Measurements from ENCODE around the gene ADAM8. TPM values are rescaled to one million over a fixed set of nuclear protein-coding genes. Genes with fewer than 3 reads are reported as not detected.
"Not testable (repeated sequence)": the region's sequence is repeated elsewhere in the genome, so short reads cannot be mapped to it uniquely, and the experiment has no call there.

Gene ADAM8
- 290 and 302 TPM in 2 replicates for total RNA-seq

- intact Hi-C loops (cut with micrococcal nuclease) = loop anchor here (1.0 to 10.0 kb wide), 3 partner anchors 97 to 312 kb away; partner anchors contain the start of gene ECHS1
These were observed at the start of gene ADAM8 for GRCh38 chr10:133276435-133277201. Gene ADAM8, minus strand, starts transcription at chr10:133276868. Its CDS starts 51 bp downstream, at chr10:133276817.

- intact Hi-C loops (cut with micrococcal nuclease) = no loop called here
These were observed 49.5 kb upstream of the ADAM8 start for GRCh38 chr10:133326223-133326551.

GRCh38 chr10:133325440-133326222 is 49.0 kb upstream of the ADAM8 start:
- intact Hi-C loops (cut with micrococcal nuclease) = no loop called here

- intact Hi-C loops (cut with micrococcal nuclease) = no loop called here
These were observed 48.2 kb upstream of the ADAM8 start for GRCh38 chr10:133324857-133325260.

GRCh38 chr10:133324198-133324792 is 47.6 kb upstream of the ADAM8 start:
- intact Hi-C loops (cut with micrococcal nuclease) = no loop called here

GRCh38 chr10:133322064-133322709 is 45.5 kb upstream of the ADAM8 start:
- intact Hi-C loops (cut with micrococcal nuclease) = not testable (repeated sequence)

- intact Hi-C loops (cut with micrococcal nuclease) = not testable (repeated sequence)
These were observed 44.3 kb upstream of the ADAM8 start for GRCh38 chr10:133320852-133321422.

GRCh38 chr10:133318494-133319127 is 41.9 kb upstream of the ADAM8 start:
- intact Hi-C loops (cut with micrococcal nuclease) = loop anchor here (1.0 kb wide), 1 partner anchor 174 kb away; no protein-coding TSS in a partner anchor

GRCh38 chr10:133316732-133317131 is 40.1 kb upstream of the ADAM8 start:
- intact Hi-C loops (cut with micrococcal nuclease) = no loop called here

- intact Hi-C loops (cut with micrococcal nuclease) = no loop called here
These were observed 39.6 kb upstream of the ADAM8 start for GRCh38 chr10:133316266-133316665.

- intact Hi-C loops (cut with micrococcal nuclease) = no loop called here
These were observed 39.2 kb upstream of the ADAM8 start for GRCh38 chr10:133315847-133316246.

GRCh38 chr10:133314911-133315310 is 38.2 kb upstream of the ADAM8 start:
- intact Hi-C loops (cut with micrococcal nuclease) = no loop called here

GRCh38 chr10:133313192-133313591 is 36.5 kb upstream of the ADAM8 start:
- intact Hi-C loops (cut with micrococcal nuclease) = no loop called here

GRCh38 chr10:133312769-133313145 is 36.1 kb upstream of the ADAM8 start:
- intact Hi-C loops (cut with micrococcal nuclease) = no loop called here

GRCh38 chr10:133312016-133312768 is 35.5 kb upstream of the ADAM8 start:
- intact Hi-C loops (cut with micrococcal nuclease) = no loop called here

GRCh38 chr10:133311570-133311969 is 34.9 kb upstream of the ADAM8 start:
- intact Hi-C loops (cut with micrococcal nuclease) = no loop called here

- intact Hi-C loops (cut with micrococcal nuclease) = no loop called here
These were observed 34.1 kb upstream of the ADAM8 start for GRCh38 chr10:133310789-133311188.

GRCh38 chr10:133310399-133310755 is 33.7 kb upstream of the ADAM8 start:
- intact Hi-C loops (cut with micrococcal nuclease) = no loop called here

- intact Hi-C loops (cut with micrococcal nuclease) = loop anchor here (1.0 to 2.0 kb wide), 8 partner anchors 19 to 1409 kb away; partner anchors contain the start of genes ECHS1, MTG1 and PPP2R2D
These were observed 33.2 kb upstream of the ADAM8 start for GRCh38 chr10:133309720-133310398.
